ENCODE results near the gene CCN5.

Gene CCN5

DNA sequence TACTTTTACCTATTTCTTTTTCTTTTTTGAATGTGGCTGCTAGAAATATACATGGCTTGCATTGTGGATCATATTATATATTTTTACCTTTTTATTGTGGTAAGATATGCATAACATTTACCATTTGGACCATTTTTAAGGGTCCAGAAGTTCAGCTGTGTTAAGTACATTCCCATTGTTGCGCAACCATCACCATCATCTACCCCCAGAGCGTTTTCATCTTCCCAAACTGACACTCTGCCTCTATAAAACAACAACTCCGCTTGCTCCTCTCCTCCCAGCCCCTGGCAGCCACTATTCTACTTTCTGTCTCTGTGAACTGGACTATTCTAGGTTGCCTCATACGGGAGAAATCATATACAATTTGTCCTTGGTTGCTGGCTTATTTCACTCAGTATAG lies 28.2 kb upstream of the CCN5 start:
- Histone ChIP-seq H3K27me3 (ENCODE audit: insufficient read depth, poor library complexity, severe bottlenecking) (no peaks in the 10 kb centered on the region), H3K36me3 (ENCODE audit: low read depth) (no peaks in the 10 kb centered on the region), H3K9me3 (ENCODE audit: severe bottlenecking) (peaks cover 3% of the 10 kb centered on the region), H3K27ac (ENCODE audit: poor library complexity, severe bottlenecking) (no peak overlapping the region), H3K4me1 (ENCODE audit: insufficient read depth, poor library complexity, severe bottlenecking) (no peaks in the 10 kb centered on the region), H3K4me3 (ENCODE audit: severe bottlenecking) (no peak overlapping the region)
- TF ChIP-seq, protein P1, sequence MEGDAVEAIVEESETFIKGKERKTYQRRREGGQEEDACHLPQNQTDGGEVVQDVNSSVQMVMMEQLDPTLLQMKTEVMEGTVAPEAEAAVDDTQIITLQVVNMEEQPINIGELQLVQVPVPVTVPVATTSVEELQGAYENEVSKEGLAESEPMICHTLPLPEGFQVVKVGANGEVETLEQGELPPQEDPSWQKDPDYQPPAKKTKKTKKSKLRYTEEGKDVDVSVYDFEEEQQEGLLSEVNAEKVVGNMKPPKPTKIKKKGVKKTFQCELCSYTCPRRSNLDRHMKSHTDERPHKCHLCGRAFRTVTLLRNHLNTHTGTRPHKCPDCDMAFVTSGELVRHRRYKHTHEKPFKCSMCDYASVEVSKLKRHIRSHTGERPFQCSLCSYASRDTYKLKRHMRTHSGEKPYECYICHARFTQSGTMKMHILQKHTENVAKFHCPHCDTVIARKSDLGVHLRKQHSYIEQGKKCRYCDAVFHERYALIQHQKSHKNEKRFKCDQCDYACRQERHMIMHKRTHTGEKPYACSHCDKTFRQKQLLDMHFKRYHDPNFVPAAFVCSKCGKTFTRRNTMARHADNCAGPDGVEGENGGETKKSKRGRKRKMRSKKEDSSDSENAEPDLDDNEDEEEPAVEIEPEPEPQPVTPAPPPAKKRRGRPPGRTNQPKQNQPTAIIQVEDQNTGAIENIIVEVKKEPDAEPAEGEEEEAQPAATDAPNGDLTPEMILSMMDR (IDR thresholded peaks at IDR 0.05; ENCODE audit: poor library complexity, severe bottlenecking) = no peak
- DNase-seq (ENCODE audit: low spot score) = no peak
- no peak for ATAC-seq (ENCODE audit: low read depth)

DNA sequence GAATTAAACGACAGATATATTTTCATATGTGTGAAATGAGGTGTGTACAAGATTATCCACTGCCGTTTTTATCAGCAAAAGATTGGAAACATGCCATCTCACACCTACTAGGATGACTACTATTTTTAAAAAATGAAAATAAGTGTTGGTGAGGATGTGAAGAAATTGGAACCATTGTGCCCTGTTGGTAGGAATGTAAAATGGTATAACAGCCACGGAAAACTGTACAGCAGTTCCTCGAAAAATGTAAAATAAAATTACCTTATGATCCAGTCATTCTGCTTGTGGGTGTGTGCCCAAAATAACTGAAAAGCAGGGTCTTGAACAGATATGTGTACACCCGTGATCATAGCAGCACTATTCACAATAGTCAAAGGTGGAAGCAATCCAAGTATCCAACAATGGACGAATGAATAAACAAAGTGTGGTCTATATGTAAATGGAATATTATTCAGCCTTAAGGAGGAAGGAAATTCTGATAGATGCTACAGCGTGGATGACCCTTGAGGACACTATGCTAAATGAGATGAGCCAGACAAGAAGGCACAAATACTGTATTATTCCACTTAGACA lies 27.0 kb upstream of the CCN5 start:
- DNase-seq (ENCODE audit: low spot score) (no peak), ATAC-seq (ENCODE audit: low read depth) (no peak)
- Histone ChIP-seq H3K27ac (ENCODE audit: poor library complexity, severe bottlenecking) (no peak overlapping the region), H3K4me1 (ENCODE audit: insufficient read depth, poor library complexity, severe bottlenecking) (peaks cover 8% of the 10 kb centered on the region), H3K9me3 (ENCODE audit: severe bottlenecking) (peaks cover 4% of the 10 kb centered on the region), H3K36me3 (ENCODE audit: low read depth) (no peaks in the 10 kb centered on the region), H3K27me3 (ENCODE audit: insufficient read depth, poor library complexity, severe bottlenecking) (no peaks in the 10 kb centered on the region), H3K4me3 (ENCODE audit: severe bottlenecking) (no peak overlapping the region)
- TF ChIP-seq, protein P1 (IDR thresholded peaks at IDR 0.05; ENCODE audit: poor library complexity, severe bottlenecking) = peak; percentile 22

DNA sequence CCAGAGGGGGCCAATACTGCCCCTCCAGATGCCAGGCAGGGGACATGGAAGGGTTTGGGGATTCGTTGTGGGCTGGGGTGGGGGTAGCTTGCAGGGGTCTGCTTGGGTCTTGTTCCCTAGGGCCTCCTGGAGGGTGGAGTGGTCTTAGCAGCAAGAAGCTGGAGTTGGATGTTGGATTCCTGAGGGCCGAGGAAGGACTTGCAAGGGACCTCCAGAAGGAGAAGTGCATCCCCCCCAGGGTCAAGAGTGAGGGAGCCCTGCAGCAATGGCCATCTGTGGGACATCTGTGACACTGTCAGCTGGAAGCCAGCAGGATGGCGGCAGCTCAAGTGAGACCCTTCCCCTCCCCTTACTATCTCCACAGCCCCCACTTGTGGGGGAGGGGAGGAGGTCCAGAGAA lies 25.4 kb upstream of the CCN5 start:
- H3K27me3 ChIP-seq (ENCODE audit: insufficient read depth, poor library complexity, severe bottlenecking) = no peaks in the 10 kb centered on the region
- H3K36me3 ChIP-seq (ENCODE audit: low read depth) = no peaks in the 10 kb centered on the region
- TF ChIP-seq, protein P1 (IDR thresholded peaks at IDR 0.05; ENCODE audit: poor library complexity, severe bottlenecking) = no peak
- H3K9me3 ChIP-seq (ENCODE audit: severe bottlenecking) = peaks cover 4% of the 10 kb centered on the region
- H3K27ac ChIP-seq (ENCODE audit: poor library complexity, severe bottlenecking) = no peak overlapping the region
- no peak overlapping the region for H3K4me3 ChIP-seq (ENCODE audit: severe bottlenecking)
- ATAC-seq (ENCODE audit: low read depth) = no peak
- H3K4me1 ChIP-seq (ENCODE audit: insufficient read depth, poor library complexity, severe bottlenecking) = peaks cover 14% of the 10 kb centered on the region
- no peak for DNase-seq (ENCODE audit: low spot score)

DNA sequence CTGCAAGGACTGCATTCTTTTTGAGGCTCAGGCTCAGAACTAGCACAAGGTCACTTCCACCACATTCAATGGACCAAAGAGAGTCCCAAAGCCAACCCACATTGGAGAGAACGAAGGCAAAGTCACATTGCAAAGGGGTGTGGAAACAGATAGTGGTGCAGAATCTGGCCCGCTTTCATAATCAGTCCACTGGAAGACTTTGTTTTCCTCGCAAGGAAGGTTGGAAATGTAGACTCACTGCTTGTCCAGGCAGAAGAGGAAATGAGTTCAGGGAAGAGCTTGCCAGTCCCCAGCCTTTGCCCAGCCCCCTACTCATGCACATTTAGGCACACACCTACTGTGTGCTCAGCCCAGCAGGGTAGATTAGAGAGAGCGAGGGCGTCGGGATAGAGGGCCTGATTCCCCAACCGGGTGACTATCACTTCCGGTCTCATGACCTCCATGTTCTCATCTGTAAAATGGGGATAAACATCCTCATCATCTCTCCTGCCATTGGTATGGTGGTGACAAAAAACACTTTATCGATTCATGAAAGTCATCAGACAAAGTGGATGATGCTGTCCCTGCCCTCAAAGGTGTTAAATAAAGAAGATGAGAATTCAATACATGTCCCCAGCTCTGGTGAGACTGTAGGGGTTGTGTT lies 24.3 kb upstream of the CCN5 start:
- DNase-seq (ENCODE audit: low spot score) = no peak
- H3K4me3 ChIP-seq (ENCODE audit: severe bottlenecking) = no peak overlapping the region
- peaks cover 22% of the 10 kb centered on the region for H3K4me1 ChIP-seq (ENCODE audit: insufficient read depth, poor library complexity, severe bottlenecking)
- H3K9me3 ChIP-seq (ENCODE audit: severe bottlenecking) = peaks cover 4% of the 10 kb centered on the region
- H3K27ac ChIP-seq (ENCODE audit: poor library complexity, severe bottlenecking) = no peak overlapping the region
- TF ChIP-seq, protein P1 (IDR thresholded peaks at IDR 0.05; ENCODE audit: poor library complexity, severe bottlenecking) = no peak
- ATAC-seq (ENCODE audit: low read depth) = no peak
- H3K36me3 ChIP-seq (ENCODE audit: low read depth) = no peaks in the 10 kb centered on the region
- H3K27me3 ChIP-seq (ENCODE audit: insufficient read depth, poor library complexity, severe bottlenecking) = no peaks in the 10 kb centered on the region

All from RWPE2 (cell line).